HG03159 (cell line): ENCODE data around the gene FYCO1.

Source experiments
- ATAC-seq: cut with Tn5 transposase; IDR thresholded peaks from one replicate; pipeline ENCODE4 v1.9.1; 2021; ENCODE audit warnings: mild to moderate bottlenecking, moderate library complexity; ENCODE audit not compliant: unreplicated experiment

FYCO1 gene

DNA sequence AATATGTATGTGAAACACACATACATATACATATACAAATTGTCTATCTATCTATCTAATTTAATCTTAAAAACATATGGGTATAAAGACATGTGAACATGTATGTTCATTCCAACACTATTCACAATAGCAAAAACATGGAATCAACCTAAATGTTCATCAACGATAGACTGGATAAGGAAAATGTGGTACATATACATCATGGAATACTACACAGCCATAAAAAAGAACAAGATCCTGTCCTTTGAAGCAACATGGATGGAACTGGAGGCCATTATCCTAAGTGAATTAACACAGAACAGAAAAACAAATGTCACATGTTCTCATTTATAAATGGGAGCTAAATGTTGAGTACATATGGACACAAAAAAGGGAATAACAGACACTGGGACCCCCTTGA, 103.5 kb downstream of the FYCO1 start:
- no peak for ATAC-seq

DNA sequence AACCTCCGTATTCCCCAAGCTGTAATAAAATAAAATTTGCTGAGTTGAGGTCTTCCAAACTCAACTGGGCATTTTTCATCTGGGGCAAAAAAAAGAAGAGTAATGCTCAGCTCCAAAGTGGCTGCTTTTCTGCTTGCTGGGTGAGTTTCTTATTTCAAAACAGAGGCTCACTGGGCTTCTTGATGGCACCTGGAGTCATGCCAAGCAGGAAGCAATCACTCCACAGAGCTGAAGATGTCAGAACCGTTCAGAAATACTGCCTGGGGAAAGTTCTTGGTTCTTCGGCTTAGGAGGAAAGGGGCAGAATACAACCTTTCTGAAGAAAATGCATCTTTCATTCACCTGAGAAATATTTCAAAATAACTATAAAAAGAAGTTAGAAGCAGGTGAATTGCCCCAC, 105.2 kb downstream of the FYCO1 start:
- ATAC-seq = no peak

DNA sequence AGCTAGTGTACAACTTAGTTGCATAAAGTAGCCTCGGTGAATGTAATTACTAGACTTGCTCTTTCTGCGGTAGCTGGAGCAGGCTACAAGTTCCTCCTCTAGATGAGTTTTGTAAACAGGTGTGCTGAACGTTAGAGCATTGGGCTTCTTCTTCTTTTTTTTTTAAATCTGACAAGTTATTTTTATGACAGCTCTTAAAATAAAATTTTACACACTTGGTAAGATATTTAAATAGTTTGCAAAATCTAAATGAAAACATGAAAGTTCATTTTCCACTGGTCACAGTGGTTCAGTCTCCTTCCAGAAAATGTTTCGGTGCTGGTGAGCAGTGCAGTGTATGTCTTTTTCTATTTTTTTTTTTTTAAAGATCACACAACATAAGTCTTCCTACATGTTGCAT, 106.3 kb downstream of the FYCO1 start:
- ATAC-seq = no peak

DNA sequence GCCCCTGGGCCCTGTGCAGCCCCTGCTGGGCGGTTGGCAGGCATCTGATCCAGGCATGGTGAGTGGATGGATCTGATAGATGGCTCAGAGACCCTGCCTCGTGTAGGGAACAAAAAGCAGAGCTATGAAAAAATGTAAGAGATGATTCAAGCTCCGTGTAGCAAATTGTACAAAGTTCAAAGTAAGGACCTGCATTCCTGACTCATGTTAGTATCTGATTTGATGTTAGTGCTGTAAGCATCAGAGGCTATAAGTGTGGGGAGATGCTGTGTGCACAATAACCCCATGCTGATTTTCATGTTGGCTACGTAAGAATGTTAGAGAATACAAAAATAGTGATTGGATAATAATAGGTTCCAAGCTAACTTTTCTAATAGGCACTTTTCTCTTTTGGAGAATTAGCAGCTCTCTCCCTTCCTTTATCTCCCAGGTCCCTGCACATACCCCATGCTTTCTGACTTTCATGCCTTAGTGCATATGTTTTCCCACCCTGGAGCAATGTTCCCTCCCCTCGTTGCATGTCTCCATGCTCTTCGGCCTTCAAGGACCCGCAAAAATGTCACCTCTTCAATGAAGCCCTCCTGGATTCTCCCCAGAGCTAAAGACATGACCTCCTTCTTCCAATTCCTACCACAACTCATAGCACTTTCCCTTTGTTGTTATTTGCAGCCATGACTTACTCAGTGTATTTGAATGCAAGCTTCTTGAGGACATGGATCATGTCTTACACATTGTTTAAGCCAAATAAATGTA, 107.7 kb downstream of the FYCO1 start:
- no peak for ATAC-seq

DNA sequence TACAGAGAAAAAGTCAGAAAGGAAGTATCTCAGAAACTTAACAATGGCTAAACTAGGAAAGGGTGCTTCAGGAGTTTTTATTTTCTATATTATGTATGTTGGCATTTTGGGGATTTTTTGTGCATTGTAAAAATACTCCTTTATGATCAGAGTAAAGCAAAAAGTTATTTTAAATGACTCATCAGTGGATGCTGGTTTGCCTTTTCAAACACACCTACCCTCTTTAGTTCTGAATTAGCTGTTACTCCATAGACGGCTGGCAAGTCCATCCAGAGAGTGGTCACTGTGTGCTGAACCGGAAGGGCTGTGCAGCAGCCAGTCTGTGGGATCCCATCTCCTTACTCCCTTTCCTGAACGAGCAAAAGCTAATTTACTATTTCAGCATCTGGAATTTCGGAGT, 108.3 kb downstream of the FYCO1 start:
- ATAC-seq = no peak

DNA sequence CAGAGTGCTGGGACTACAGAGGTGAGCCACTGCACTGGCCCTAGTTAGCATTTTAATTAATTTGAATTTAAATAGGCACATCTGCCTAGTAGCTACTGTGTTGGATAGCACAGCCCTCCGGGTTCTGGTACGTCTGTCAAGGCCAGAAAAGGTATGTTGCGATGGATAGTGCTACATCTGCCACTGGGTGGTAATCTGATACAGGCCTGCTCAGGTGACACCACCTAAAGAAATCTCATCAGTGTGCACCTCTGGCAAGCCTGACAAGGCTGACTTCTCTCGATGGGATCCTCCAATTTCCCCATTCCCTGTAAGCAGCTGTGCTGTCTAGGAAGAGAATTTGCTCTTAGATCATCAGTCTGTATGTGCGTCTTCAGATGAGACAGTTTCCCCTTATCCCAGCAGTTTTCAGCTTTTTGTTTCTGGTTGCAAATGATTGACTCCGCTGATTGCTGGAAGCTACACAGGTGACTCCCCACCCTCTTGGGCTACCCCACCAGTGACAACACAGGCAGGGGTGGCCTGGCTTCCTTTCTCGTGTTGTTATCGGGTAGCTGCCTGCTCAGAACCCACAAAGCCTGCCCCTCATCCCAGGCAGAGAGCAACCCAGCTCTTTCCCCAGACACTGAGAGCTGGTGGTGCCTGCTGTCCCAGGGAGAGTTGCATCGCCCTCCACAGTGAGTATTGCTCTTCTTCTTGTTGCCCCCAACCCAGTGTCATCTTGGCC, 109.5 kb downstream of the FYCO1 start, which contains the start of gene CCR9:
TSS of gene CCR9 (plus strand) at position 565 of the 727 bp plus-strand sequence. CDS start 8,391 bp downstream, outside the sequence.
- ATAC-seq = no peak

DNA sequence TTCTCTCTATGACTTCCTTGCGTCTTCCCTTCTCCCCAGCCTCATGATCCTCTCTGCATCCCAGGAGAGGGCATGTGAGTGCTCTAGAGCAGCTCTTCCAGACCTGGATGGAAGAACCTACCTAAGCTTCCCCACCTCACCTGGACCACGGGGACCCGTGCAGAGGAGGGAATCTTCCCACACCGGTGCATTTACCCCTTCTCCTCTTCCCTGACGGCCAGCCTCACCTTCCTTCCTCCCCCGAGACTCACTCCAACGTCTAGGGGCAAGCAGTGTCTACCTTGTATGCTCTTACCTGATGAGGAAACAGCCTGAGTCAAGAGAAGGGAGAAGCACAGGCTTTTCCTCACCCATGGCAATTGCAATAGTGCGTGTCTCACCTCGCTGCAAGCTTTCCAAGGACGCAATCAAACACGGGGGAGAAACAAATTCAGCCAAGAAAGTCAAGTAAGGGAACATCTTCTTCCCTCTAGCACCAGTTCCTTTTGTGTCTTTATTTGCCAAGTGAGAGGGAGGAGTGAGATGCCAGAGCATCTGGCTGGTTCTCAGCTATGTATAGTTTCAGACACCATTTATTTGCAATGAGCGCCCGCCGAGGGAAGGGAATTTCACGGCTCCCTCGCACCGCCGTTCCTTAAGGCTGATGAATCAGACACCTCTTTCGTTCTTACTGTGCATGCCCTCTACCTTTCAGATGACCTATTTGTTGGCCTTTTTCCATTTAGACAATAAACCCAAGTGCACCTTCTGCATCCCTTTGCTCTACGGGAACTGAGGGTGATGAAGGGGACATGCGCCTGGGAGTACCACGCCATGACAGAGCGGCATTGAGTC, 111.0 kb downstream of the FYCO1 start:
- no peak for ATAC-seq

DNA sequence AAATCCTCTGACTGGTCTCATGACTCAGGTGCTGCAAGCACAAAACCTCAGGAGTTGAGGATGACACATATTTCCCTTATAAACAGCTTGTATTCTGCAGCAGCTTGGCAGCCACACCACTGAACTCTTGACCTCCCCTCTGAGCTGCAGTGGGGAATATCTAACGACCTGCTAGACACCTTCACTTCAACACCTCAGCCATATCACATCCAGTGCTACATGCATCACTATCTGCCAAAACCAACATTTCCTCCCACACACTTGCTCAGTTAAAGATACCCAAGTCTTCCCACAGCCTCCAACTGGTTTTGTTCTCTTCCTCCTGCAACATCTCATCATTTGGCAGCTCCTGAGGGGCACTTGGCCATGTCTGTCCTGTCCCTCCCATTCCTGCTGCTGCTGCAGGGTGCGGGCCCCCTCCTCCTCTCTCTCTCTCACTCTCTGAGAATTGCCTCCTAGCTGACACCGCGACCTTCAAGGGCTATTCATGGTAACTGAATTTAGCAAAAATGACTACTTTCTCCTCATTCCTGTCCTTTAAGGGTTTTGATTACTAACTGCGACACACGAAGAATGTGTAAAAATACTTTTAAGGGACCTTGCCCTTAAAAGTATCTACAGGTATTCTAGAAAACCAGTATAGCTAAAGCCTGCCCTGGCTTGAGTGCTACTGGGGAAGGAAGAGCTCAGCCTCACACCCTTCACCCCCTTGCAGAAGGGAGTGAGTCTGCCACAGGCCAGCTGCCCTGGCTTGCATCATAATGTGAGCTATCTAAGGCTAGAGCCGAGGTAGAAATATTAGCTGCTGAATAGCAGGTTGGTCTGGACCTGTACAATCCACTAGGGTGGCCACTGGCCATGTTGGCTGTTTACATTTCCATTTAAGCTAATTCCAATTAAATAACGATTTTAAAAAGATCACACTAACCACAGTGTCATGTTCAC, 114.3 kb downstream of the FYCO1 start:
- no peak for ATAC-seq

DNA sequence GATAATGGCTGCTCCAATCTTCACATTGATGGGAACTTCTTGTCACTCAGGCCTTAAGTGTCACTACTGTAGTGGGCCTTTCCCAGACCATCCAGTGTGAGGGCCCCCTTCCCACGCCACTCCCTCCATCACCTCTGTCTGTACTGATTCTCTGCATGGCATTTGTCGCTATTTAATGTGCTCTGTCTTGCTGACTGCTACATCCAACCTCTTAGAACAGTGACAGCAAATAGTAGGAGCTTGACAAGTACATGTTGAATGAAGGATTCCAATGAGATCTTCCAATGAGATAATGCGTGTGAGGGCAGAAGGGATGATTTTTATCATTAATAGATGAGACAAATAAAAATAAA, 114.9 kb downstream of the FYCO1 start:
- ATAC-seq = no peak

DNA sequence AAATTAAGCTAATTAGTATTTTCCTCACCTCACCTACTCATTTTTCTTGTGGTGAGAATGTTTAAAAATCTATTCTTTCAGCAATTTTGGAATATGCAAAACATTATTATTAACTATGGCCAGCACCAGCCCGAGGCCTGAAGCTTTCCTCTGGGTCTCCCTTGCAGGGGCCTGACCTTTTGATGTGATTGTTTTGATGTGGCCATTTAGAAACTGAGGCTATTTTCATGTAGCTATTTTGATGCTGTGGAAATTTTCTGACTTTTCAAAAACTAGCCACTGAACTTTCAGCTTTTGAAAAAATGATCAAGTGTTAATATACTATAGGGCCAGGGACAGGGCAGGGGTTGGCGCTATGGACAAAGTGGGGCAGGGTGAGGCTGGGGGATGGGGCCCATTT, 117.5 kb downstream of the FYCO1 start:
- ATAC-seq = no peak

DNA sequence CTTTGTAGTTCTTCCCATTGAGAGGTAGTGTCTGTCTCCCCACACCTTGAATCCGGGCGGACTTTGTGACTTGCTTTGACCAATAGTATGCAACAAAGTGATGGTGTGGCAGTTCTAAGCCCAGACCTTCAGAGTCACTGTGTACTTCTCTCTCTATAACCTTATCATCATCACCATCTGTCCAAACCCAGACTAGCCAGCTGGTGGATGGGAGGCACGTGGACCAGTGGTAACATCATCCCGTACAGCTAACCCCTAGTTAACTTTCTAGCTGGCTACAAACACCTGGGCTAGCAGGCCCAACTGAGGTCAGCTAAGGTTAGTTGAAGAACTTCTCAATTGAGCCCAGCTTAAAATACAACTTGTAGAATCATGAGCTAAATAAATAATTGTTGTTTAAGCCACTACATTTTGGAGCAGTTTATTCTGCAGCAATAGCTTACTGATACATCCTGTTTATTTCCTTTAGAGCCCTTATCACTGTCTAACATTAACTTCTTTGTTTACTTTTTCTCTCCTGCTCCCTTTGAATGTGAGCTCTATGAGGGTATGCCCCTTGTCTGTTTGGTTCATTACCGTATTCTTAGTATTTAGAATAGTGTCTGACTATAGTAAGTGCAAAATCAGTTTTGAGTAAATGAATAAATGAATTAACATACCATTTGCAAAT, 120.8 kb downstream of the FYCO1 start:
- ATAC-seq = no peak

DNA sequence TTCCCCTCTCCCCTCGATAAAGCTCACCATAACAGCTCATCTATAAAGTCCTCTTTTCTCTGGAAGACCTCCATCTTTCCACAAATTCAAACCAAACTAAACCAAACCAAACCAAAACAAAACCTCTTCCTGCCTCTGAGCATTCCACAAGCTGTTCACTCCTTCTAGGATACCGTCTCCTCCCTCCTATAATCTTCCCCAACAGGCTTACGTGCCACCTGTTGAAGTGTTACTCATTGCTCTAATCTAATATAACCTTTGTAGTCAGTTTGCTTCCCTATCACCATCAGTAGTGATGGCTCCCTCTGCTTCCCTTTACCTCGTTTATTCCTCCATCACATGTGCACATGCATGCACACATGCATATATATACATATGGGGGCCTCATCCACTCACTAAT, 122.0 kb downstream of the FYCO1 start:
- ATAC-seq = no peak

DNA sequence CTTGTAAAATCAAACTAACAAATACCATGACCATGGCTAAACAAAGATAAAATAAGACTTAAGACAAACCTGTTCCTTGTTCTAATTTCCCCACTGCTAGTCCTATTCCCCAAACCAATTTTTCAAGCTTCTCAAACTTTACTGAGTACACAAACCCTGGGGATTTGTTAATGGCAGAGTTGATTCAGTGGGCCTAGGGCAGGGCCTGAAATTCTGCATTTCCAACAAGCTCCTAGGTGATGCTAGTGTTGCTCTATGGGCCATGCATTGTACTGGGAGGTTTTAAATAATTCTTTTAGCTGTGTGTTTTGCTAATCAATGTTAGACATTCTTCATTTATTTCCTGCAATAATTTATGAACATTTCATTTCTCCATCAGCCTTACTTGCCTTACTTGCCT, 122.6 kb downstream of the FYCO1 start:
- ATAC-seq = no peak

DNA sequence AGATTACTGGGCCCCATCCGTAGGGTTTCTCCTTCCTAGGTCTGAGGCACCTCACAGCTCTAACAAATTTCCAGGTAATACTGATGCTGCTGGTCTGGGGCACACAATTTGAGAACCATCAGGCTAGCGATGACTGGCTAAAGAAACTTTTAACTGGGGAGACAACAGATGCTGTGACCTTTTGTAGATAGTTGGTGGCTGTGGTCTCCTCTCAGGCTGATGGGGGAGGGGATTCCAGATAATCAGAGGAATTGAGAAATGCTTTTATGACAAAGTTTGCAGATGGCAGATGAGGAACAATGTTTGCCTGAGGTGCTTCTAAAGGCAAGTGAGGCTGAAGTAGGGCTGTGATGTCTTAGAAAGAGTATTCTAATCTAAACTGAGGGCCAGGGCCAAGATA, 123.1 kb downstream of the FYCO1 start:
- no peak for ATAC-seq

DNA sequence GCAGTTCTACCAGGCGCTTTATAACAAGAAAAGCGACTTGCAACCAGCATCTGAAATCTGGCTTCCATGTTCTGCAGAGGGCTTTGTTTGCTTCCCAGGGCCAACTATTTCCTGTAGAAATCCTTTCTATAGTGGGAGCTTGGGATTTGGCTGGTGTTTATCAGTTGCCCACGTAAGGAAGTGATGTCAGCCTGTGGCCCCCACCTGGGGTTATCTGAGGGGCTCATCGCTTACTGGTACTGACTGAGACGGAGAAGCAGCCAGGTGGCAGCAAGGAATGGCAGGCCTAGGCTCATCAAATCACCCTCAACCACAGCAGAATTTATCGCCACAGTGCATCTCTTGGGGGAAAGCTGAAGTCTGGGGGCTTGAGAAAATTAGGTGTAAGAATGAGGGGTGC, 123.8 kb downstream of the FYCO1 start:
- ATAC-seq = no peak

DNA sequence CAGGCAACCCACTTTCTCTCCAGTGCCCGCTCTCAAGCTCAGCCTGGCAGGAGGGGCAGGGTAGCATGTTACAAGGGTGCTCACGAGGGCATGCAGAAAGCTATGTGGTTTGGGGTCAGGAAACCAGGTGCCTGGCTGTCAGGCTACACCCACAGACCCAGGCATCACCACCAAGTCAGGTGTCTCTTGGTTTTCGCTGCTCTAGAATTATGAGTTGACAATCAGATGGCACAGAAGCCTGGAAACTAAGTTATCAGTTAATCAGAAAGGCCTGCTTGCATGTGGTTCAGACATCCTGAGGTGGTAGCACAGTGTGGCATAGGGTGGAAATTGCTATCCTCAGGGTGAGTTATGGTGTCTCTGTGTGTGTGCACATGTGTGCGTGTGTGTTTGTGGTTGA, 125.5 kb downstream of the FYCO1 start:
- ATAC-seq = no peak

DNA sequence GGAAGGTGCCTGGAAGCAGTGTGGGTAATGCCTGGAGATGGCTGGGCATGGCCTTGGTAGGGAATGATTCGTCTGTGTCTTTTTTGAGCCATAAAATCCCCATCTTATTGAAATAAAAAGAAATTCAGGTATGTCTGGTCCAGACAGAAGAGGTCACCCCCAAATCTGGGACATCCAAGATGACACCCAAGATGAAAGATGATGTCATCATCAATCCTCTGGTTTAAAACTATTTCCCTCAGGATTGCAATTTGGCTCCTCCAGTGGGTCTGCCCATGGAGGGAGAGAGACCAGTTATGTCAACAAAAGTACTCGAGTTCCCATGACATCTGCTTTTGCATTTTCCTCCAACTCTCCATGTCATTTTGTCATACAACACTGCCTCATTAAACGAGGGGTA, 126.0 kb downstream of the FYCO1 start:
- no peak for ATAC-seq

DNA sequence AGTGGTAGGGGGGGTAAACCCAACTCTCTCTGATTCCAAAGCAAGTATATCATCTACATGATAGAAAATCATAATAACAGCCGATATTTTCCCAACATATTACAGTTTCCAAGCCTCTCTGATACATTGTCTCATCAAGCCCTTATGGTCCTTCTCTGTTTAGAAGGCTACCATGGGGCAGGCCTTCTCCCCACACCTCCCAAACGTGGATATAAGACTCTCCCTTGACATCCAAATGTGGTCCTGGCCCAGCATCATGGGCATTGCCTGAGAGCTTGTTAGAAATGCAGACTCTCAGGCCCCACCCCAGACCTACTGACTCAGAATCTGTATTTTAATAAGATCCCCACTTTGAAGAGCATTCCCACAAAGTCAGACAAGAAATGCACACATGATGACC, 127.0 kb downstream of the FYCO1 start:
- ATAC-seq = no peak

DNA sequence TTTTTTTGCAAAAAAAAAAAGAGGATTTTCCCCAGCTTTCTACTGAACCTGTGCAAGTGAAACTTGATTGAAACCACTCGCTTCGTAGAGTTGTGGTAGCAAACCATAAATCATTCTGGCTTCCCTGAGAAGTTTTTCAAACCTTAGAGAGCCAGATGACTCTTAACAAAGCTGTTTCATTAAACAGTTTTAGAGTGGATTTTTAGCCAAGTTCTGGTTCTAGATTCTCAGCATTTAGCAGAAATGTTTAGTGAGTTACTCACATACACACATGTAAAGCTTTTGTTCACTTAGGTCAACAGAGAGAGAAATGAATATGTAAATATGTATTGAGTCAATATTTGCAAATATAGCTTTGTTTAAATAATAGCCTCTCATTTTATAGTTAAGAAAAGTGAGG, 127.4 kb downstream of the FYCO1 start:
- no peak for ATAC-seq
